Hepatocyte (in vitro differentiated cells): ENCODE data around the gene COL21A1.

Experiments used
- CTCF ChIP-seq: fragments of 200-600 bp; sonication (generic); IDR thresholded peaks from 2 replicates; pipeline ENCODE4 v1.5.1; 2016; ENCODE audit warnings: antibody characterized with exemption, mild to moderate bottlenecking; ENCODE audit not compliant: poor library complexity
- EZH2 ChIP-seq: fragments of 200-600 bp; sonication (generic); IDR thresholded peaks from 2 replicates; pipeline ENCODE4 v1.6.1; 2016; ENCODE audit warnings: antibody characterized with exemption, mild to moderate bottlenecking, borderline replicate concordance
- EZH2phosphoT487 ChIP-seq: fragments of 200-600 bp; sonication (generic); IDR thresholded peaks from one replicate; pipeline ENCODE4 v1.6.1; 2018; ENCODE audit warnings: antibody characterized with exemption, mild to moderate bottlenecking, low read depth, moderate library complexity; ENCODE audit not compliant: unreplicated experiment, severe bottlenecking

- TF ChIP-seq CTCF: no peak
- no peak for TF ChIP-seq EZH2
- no peak for TF ChIP-seq EZH2phosphoT487
Measured at GRCh38 chr6:56076033-56076432, 171.3 kb downstream of the COL21A1 start.
